DOHH2 (cell line): Measurements from ENCODE around the gene HTR1D.

Source experiments
- CTCF ChIP-seq: fragments of 200-600 bp; sonication (generic); IDR thresholded peaks from one replicate; pipeline ENCODE4 v1.5.1; 2014; ENCODE audit warnings: antibody characterized with exemption, mild to moderate bottlenecking, low read depth, low read length; ENCODE audit not compliant: poor library complexity, severe bottlenecking
- EZH2phosphoT487 ChIP-seq: fragments of 200-600 bp; sonication (generic); IDR thresholded peaks from 2 replicates; pipeline ENCODE4 v1.6.1; 2017; ENCODE audit warnings: borderline replicate concordance, mild to moderate bottlenecking, antibody characterized with exemption, low read length, moderate library complexity, mixed read lengths

- TF ChIP-seq CTCF (peak; percentile 80), EZH2phosphoT487 (0 out of 2 replicates have a peak, but pooled peaks have one; percentile 13)
Measured at GRCh38 chr1:23216771-23217420, 406 bp downstream of the HTR1D start.
